Neural progenitor cell (in vitro differentiated cells): ENCODE results near the gene AUP1. TPM values are rescaled to one million over a fixed set of nuclear protein-coding genes. Genes with fewer than 3 reads are reported as not detected.
A peak's percentile ranks its signal among the peaks of the same experiment; 100 is the strongest.

Source experiments
- DNase-seq: peaks from one replicate; pipeline ENCODE4 v3.0.0-alpha.2; 2016; ENCODE audit warnings: low spot score
- H2AFZ ChIP-seq: fragments of 200-600 bp; sonication (generic); replicated peaks from 2 replicates; pipeline ENCODE4 v1.6.1; 2016; ENCODE audit warnings: antibody characterized with exemption
- H3F3A ChIP-seq: fragments of 200-600 bp; sonication (generic); 2 replicates; pipeline ENCODE4 v1.6.1; 2016; ENCODE audit warnings: antibody characterized with exemption, low read depth
- H3K27ac ChIP-seq: fragments of 200-600 bp; sonication (generic); 2 replicates; pipeline ENCODE4 v1.5.1; 2016; ENCODE audit warnings: mild to moderate bottlenecking
- H3K27me3 ChIP-seq: fragments of 200-600 bp; sonication (generic); 2 replicates; pipeline ENCODE4 v1.6.1; 2016; ENCODE audit warnings: mild to moderate bottlenecking, moderate library complexity
- H3K36me3 ChIP-seq: fragments of 200-600 bp; sonication (generic); 2 replicates; pipeline ENCODE4 v1.5.1; 2016
- H3K4me1 ChIP-seq: fragments of 200-600 bp; sonication (generic); 2 replicates; pipeline ENCODE4 v1.6.1; 2016; ENCODE audit warnings: mixed run types
- H3K4me2 ChIP-seq: fragments of 200-600 bp; sonication (generic); 2 replicates; pipeline ENCODE4 v1.6.1; 2016
- H3K4me3 ChIP-seq: fragments of 200-600 bp; sonication (generic); 2 replicates; pipeline ENCODE4 v1.5.1; 2016
- H3K79me2 ChIP-seq: fragments of 200-600 bp; sonication (generic); 2 replicates; pipeline ENCODE4 v1.6.1; 2016; ENCODE audit warnings: low read depth
- H3K9ac ChIP-seq: fragments of 200-600 bp; sonication (generic); 2 replicates; pipeline ENCODE4 v1.6.1; 2016
- H3K9me3 ChIP-seq: fragments of 200-600 bp; sonication (generic); 2 replicates; pipeline ENCODE4 v1.5.1; 2016; ENCODE audit warnings: low read depth
- H4K20me1 ChIP-seq: fragments of 200-600 bp; sonication (generic); 2 replicates; pipeline ENCODE4 v1.6.1; 2016; ENCODE audit warnings: low read depth
- H3K27ac Mint-ChIP-seq: 3 replicates; pipeline ENCODE4 v1.8.0; 2021; ENCODE audit warnings: mixed read lengths
- H3K27me3 Mint-ChIP-seq: 2 replicates; pipeline ENCODE4 v1.8.0; 2022; ENCODE audit warnings: low read depth, mild to moderate bottlenecking, inconsistent platforms, moderate library complexity, mixed read lengths; ENCODE audit not compliant: insufficient read depth
- H3K36me3 Mint-ChIP-seq: 3 replicates; pipeline ENCODE4 v1.8.0; 2021; ENCODE audit warnings: mixed read lengths
- H3K4me1 Mint-ChIP-seq: 3 replicates; pipeline ENCODE4 v1.8.0; 2021; ENCODE audit warnings: mixed read lengths
- H3K4me3 Mint-ChIP-seq: 3 replicates; pipeline ENCODE4 v1.8.0; 2021; ENCODE audit warnings: mild to moderate bottlenecking, moderate library complexity, mixed read lengths
- H3K9me3 Mint-ChIP-seq: 3 replicates; pipeline ENCODE4 v1.8.0; 2020; ENCODE audit warnings: mixed read lengths
- CTCF ChIP-seq: fragments of 200-600 bp; sonication (generic); IDR thresholded peaks from 2 replicates; pipeline ENCODE4 v1.5.1; 2017; ENCODE audit warnings: antibody characterized with exemption, mild to moderate bottlenecking
- EZH2 ChIP-seq: fragments of 200-600 bp; sonication (generic); IDR thresholded peaks from 2 replicates; pipeline ENCODE4 v1.6.1; 2017; ENCODE audit warnings: antibody characterized with exemption, mild to moderate bottlenecking, moderate library complexity
- EZH2phosphoT487 ChIP-seq: fragments of 200-600 bp; sonication (generic); IDR thresholded peaks from 2 replicates; pipeline ENCODE4 v1.6.1; 2017; ENCODE audit warnings: antibody characterized with exemption
- total RNA-seq: library from RNA; depleted of rRNA; stranded (reverse); fragments of >200 nt; gene quantifications from 2 replicates; pipeline ENCODE4 v1.2.3, GENCODE V29; 2015; ENCODE audit warnings: low replicate concordance

The AUP1 gene
- total RNA-seq, 1 donor from 2014 or later = 47.9 TPM

GRCh38 chr2:74553892-74554819 lies 24.6 kb upstream of the AUP1 start, which contains the start of the genes DOK1 and LOXL3:
Gene DOK1 (plus strand): TSS chr2:74554720. CDS start chr2:74554755, 35 bp downstream.
Gene LOXL3 (minus strand): TSS chr2:74553942. CDS start chr2:74552634, 1,308 bp downstream.
- Histone ChIP-seq H3K27ac (peak within 1 kb of the TSS; percentile 93), H3K79me2 (peaks cover 15% of the 10 kb centered on the region), H3K9ac (peak within 1 kb of the TSS; percentile 39), H3K4me1 (peaks cover 14% of the 10 kb centered on the region), H3K4me2 (peak within 1 kb of the TSS; percentile 88), H4K20me1 (peaks cover 22% of the 10 kb centered on the region), H3K36me3 (no peaks in the 10 kb centered on the region), H2AFZ (peak within 1 kb of the TSS; percentile 92), H3K4me3 (peak within 1 kb of the TSS; percentile 97), H3F3A (peaks cover 35% of the 10 kb centered on the region), H3K27me3 (peaks cover 44% of the 10 kb centered on the region), H3K9me3 (no peaks in the 10 kb centered on the region)
- H3K9me3 Mint-ChIP-seq = no peaks in the 10 kb centered on the region
- TF ChIP-seq CTCF (no peak), EZH2 (no peak), EZH2phosphoT487 (no peak)
- peaks cover 15% of the 10 kb centered on the region for H3K4me1 Mint-ChIP-seq
- peaks cover 16% of the 10 kb centered on the region for H3K36me3 Mint-ChIP-seq
- H3K4me3 Mint-ChIP-seq = peak within 1 kb of the TSS; percentile 95
- H3K27me3 Mint-ChIP-seq = peaks cover 33% of the 10 kb centered on the region
- H3K27ac Mint-ChIP-seq = peak within 1 kb of the TSS; percentile 95
- peak; percentile 96 for DNase-seq

- peak; percentile 76 for DNase-seq
- Histone ChIP-seq H4K20me1 (peaks cover 22% of the 10 kb centered on the region), H3K36me3 (no peaks in the 10 kb centered on the region), H3K9ac (peak overlapping the region; percentile 20), H3F3A (peaks cover 35% of the 10 kb centered on the region), H3K4me2 (peak overlapping the region; percentile 88), H2AFZ (peak overlapping the region; percentile 67), H3K27ac (no peak overlapping the region), H3K79me2 (peaks cover 15% of the 10 kb centered on the region), H3K27me3 (peaks cover 54% of the 10 kb centered on the region), H3K4me1 (peaks cover 16% of the 10 kb centered on the region), H3K9me3 (no peaks in the 10 kb centered on the region), H3K4me3 (peak overlapping the region; percentile 97)
- peaks cover 29% of the 10 kb centered on the region for H3K27me3 Mint-ChIP-seq
- peaks cover 19% of the 10 kb centered on the region for H3K36me3 Mint-ChIP-seq
- peak overlapping the region; percentile 95 for H3K27ac Mint-ChIP-seq
- H3K9me3 Mint-ChIP-seq = no peaks in the 10 kb centered on the region
- peaks cover 20% of the 10 kb centered on the region for H3K4me1 Mint-ChIP-seq
- TF ChIP-seq EZH2 = no peak
- TF ChIP-seq CTCF = no peak
- TF ChIP-seq EZH2phosphoT487 = no peak
- H3K4me3 Mint-ChIP-seq = peak overlapping the region; percentile 95
These were observed 23.7 kb upstream of the AUP1 start for GRCh38 chr2:74552914-74553811.

- H3K27me3 ChIP-seq = peaks cover 63% of the 10 kb centered on the region
- no peak overlapping the region for H3K9ac ChIP-seq
These were observed 22.7 kb upstream of the AUP1 start for GRCh38 chr2:74551942-74552913.

More at GRCh38 chr2:74551942-74552913, 22.7 kb upstream of the AUP1 start:
- Mint-ChIP-seq H3K27ac (peak overlapping the region; percentile 22), H3K9me3 (no peaks in the 10 kb centered on the region), H3K4me1 (peaks cover 23% of the 10 kb centered on the region), H3K36me3 (peaks cover 25% of the 10 kb centered on the region), H3K4me3 (peak overlapping the region; percentile 95), H3K27me3 (peaks cover 27% of the 10 kb centered on the region)
- Histone ChIP-seq H3K4me3 (peak overlapping the region; percentile 97), H3K4me1 (peaks cover 16% of the 10 kb centered on the region), H3K79me2 (peaks cover 15% of the 10 kb centered on the region), H3K36me3 (no peaks in the 10 kb centered on the region), H4K20me1 (peaks cover 26% of the 10 kb centered on the region), H2AFZ (no peak overlapping the region), H3K9me3 (no peaks in the 10 kb centered on the region), H3F3A (peaks cover 40% of the 10 kb centered on the region), H3K27ac (no peak overlapping the region), H3K4me2 (peak overlapping the region; percentile 88)
- TF ChIP-seq EZH2phosphoT487 (no peak), EZH2 (no peak), CTCF (no peak)
- no peak for DNase-seq
